Measurements from ENCODE around the gene SLC19A1. TPM values are rescaled to one million over a fixed set of nuclear protein-coding genes. Genes with fewer than 3 reads are reported as not detected.

The SLC19A1 gene
- total and polyA plus RNA-seq, 8 donors, result 2.9 to 23.3 (median 5.3) TPM

GRCh38 chr21:45544449-45545235 is 2.4 kb upstream of the SLC19A1 start:
- H3K9me3 ChIP-seq, result no peaks in the 10 kb centered on the region
- peak overlapping the region in 1 of 5 donors; percentile 87 for H3K27ac ChIP-seq
- TF ChIP-seq POLR2A (IDR thresholded peaks at IDR 0.05) (no peak), EP300 (IDR thresholded peaks at IDR 0.05) (no peak), CTCF (IDR thresholded peaks at IDR 0.05) (no peak), POLR2AphosphoS5 (IDR thresholded peaks at IDR 0.05) (no peak)
- H3K36me3 ChIP-seq, result no peaks in the 10 kb centered on the region
- intact Hi-C loops (cut with DNase I; ENCODE audit: low total_unique reads), result no loop called here
- H3K4me3 ChIP-seq, result no peak overlapping the region
- H3K27me3 ChIP-seq, result peaks cover 0 to 3% (median 0%) of the 10 kb centered on the region in 3 donors
- peak in 1 of 2 donors; percentile 19 for DNase-seq
- 86 to 92% (median 91%) methylated on average over 15 to 18 of the region's 18 CpGs for WGBS, 5 donors
- peaks cover 14 to 39% (median 31%) of the 10 kb centered on the region in 4 donors for H3K4me1 ChIP-seq

GRCh38 chr21:45543710-45544448 is 1.6 kb upstream of the SLC19A1 start:
- Histone ChIP-seq H3K27ac (peak overlapping the region; percentile 4 to 87 (median 85)), H3K4me3 (no peak overlapping the region), H3K4me1 (peaks cover 14 to 39% (median 30%) of the 10 kb centered on the region in 4 donors), H3K36me3 (no peaks in the 10 kb centered on the region), H3K9me3 (no peaks in the 10 kb centered on the region), H3K27me3 (no peaks in the 10 kb centered on the region)
- peak; percentile 17 to 25 for DNase-seq
- intact Hi-C loops (cut with DNase I; ENCODE audit: low total_unique reads), result no loop called here
- 59 to 76% (median 69%) methylated on average over 11 to 23 of the region's 23 CpGs for WGBS, 5 donors
- TF ChIP-seq POLR2A (IDR thresholded peaks at IDR 0.05), result no peak

GRCh38 chr21:45543371-45543709 is 1.1 kb upstream of the SLC19A1 start:
- Histone ChIP-seq H3K36me3 (no peaks in the 10 kb centered on the region), H3K27me3 (no peaks in the 10 kb centered on the region), H3K4me1 (peaks cover 14 to 39% (median 30%) of the 10 kb centered on the region in 4 donors), H3K4me3 (peak overlapping the region; percentile 68 to 88 (median 80)), H3K27ac (peak overlapping the region; percentile 64 to 87 (median 85)), H3K9me3 (no peaks in the 10 kb centered on the region)
- intact Hi-C loops (cut with DNase I; ENCODE audit: low total_unique reads), result no loop called here
- peak; percentile 28 to 31 for DNase-seq
- TF ChIP-seq POLR2A (IDR thresholded peaks at IDR 0.05) (no peak), EP300 (IDR thresholded peaks at IDR 0.05) (no peak), POLR2AphosphoS5 (IDR thresholded peaks at IDR 0.05) (no peak), CTCF (IDR thresholded peaks at IDR 0.05) (no peak)
- 61 to 84% (median 78%) methylated on average over 10 to 11 of the region's 11 CpGs for WGBS, 5 donors

- peak; percentile 37 to 63 for DNase-seq
Measured at GRCh38 chr21:45542667-45543370, 579 bp upstream of the SLC19A1 start.

More at GRCh38 chr21:45542667-45543370, 579 bp upstream of the SLC19A1 start:
- Histone ChIP-seq H3K36me3 (no peaks in the 10 kb centered on the region), H3K27me3 (no peaks in the 10 kb centered on the region), H3K4me1 (peaks cover 14 to 40% (median 30%) of the 10 kb centered on the region in 4 donors), H3K9me3 (no peaks in the 10 kb centered on the region), H3K27ac (peak overlapping the region; percentile 64 to 87 (median 85)), H3K4me3 (peak overlapping the region; percentile 68 to 88 (median 80))
- TF ChIP-seq POLR2A (IDR thresholded peaks at IDR 0.05), result no peak
- TF ChIP-seq CTCF (IDR thresholded peaks at IDR 0.05), result no peak
- intact Hi-C loops (cut with DNase I; ENCODE audit: low total_unique reads), result no loop called here
- WGBS, 5 donors, result 6 to 30% (median 9%) methylated on average over 23 to 55 of the region's 55 CpGs
